ENCODE measurements around the gene BMP5.

Gene BMP5

GRCh38 chr6:55705451-55706440 is 169.6 kb downstream of the BMP5 start:
- peak; percentile 75 to 76 for DNase-seq

GRCh38 chr6:55704421-55704820 is 171.0 kb downstream of the BMP5 start:
- no peak for DNase-seq

All from Kasumi-1 (cell line).